GM21390 (cell line): ENCODE measurements around the gene MRTFB.
"Not testable (repeated sequence)": the region's sequence is repeated elsewhere in the genome, so short reads cannot be mapped to it uniquely, and the experiment has no call there.

Source experiments
- ATAC-seq: cut with Tn5 transposase; IDR thresholded peaks from one replicate; pipeline ENCODE4 v1.9.1; 2021; ENCODE audit not compliant: unreplicated experiment

Gene MRTFB

GRCh38 chr16:14070877-14071575 is at the start of gene MRTFB:
Gene MRTFB (plus strand): TSS chr16:14071319. CDS start chr16:14140607, 69,288 bp downstream.
- ATAC-seq: peak; percentile 84

- not testable (repeated sequence) for ATAC-seq
Observed at GRCh38 chr16:14023526-14023925, 47.6 kb upstream of the MRTFB start.

GRCh38 chr16:14024283-14024682 is 46.8 kb upstream of the MRTFB start:
- ATAC-seq: no peak

GRCh38 chr16:14026572-14027285 is 44.4 kb upstream of the MRTFB start:
- no peak for ATAC-seq

- ATAC-seq: no peak
Observed at GRCh38 chr16:14028202-14028601, 42.9 kb upstream of the MRTFB start.

- ATAC-seq: no peak
Observed at GRCh38 chr16:14029658-14030057, 41.5 kb upstream of the MRTFB start.

- ATAC-seq: no peak
Observed at GRCh38 chr16:14035092-14035491, 36.0 kb upstream of the MRTFB start.

GRCh38 chr16:14036889-14037288 is 34.2 kb upstream of the MRTFB start:
- ATAC-seq: no peak

GRCh38 chr16:14037960-14038359 is 33.2 kb upstream of the MRTFB start:
- no peak for ATAC-seq

- ATAC-seq: no peak
Observed at GRCh38 chr16:14041164-14041563, 30.0 kb upstream of the MRTFB start.

- ATAC-seq: no peak
Observed at GRCh38 chr16:14042706-14043105, 28.4 kb upstream of the MRTFB start.

- no peak for ATAC-seq
Observed at GRCh38 chr16:14043278-14043677, 27.8 kb upstream of the MRTFB start.

- no peak for ATAC-seq
Observed at GRCh38 chr16:14043793-14044192, 27.3 kb upstream of the MRTFB start.

- not testable (repeated sequence) for ATAC-seq
Observed at GRCh38 chr16:14047121-14047859, 23.8 kb upstream of the MRTFB start.

- no peak for ATAC-seq
Observed at GRCh38 chr16:14050291-14051027, 20.7 kb upstream of the MRTFB start.

- no peak for ATAC-seq
Observed at GRCh38 chr16:14051103-14051729, 19.9 kb upstream of the MRTFB start.

GRCh38 chr16:14056970-14057369 is 14.1 kb upstream of the MRTFB start:
- ATAC-seq: no peak

- ATAC-seq: no peak
Observed at GRCh38 chr16:14057878-14058382, 13.2 kb upstream of the MRTFB start.

- no peak for ATAC-seq
Observed at GRCh38 chr16:14061732-14062259, 9.3 kb upstream of the MRTFB start.

GRCh38 chr16:14062261-14062660 is 8.9 kb upstream of the MRTFB start:
- ATAC-seq: no peak
